T-helper 2 cell treated with Interferon-gamma antibody and Interleukin-4, amounts not matched to agents 5 μg/mL and 100 μg/mL, for 36 hours (primary cell): ENCODE data around the gene OR4D9.
"Not testable (repeated sequence)": the region's sequence is repeated elsewhere in the genome, so short reads cannot be mapped to it uniquely, and the experiment has no call there.

Source experiments
- DNase-seq: peaks from one replicate; pipeline ENCODE4 v3.0.0; 2021; ENCODE audit warnings: low spot score
- H3K27ac Mint-ChIP-seq: one replicate; pipeline ENCODE4 v1.8.0; 2021; ENCODE audit warnings: mild to moderate bottlenecking, mixed read lengths
- H3K27me3 Mint-ChIP-seq: one replicate; pipeline ENCODE4 v1.8.0; 2021; ENCODE audit warnings: low read depth, mixed read lengths
- H3K36me3 Mint-ChIP-seq: one replicate; pipeline ENCODE4 v1.8.0; 2021; ENCODE audit warnings: low read depth, mixed read lengths
- H3K4me1 Mint-ChIP-seq: one replicate; pipeline ENCODE4 v1.8.0; 2021; ENCODE audit warnings: low read depth, mixed read lengths
- H3K4me3 Mint-ChIP-seq: one replicate; pipeline ENCODE4 v1.8.0; 2022; ENCODE audit warnings: mild to moderate bottlenecking, moderate library complexity, mixed read lengths
- H3K9me3 Mint-ChIP-seq: one replicate; pipeline ENCODE4 v1.8.0; 2021; ENCODE audit warnings: mixed read lengths

OR4D9 gene

DNA sequence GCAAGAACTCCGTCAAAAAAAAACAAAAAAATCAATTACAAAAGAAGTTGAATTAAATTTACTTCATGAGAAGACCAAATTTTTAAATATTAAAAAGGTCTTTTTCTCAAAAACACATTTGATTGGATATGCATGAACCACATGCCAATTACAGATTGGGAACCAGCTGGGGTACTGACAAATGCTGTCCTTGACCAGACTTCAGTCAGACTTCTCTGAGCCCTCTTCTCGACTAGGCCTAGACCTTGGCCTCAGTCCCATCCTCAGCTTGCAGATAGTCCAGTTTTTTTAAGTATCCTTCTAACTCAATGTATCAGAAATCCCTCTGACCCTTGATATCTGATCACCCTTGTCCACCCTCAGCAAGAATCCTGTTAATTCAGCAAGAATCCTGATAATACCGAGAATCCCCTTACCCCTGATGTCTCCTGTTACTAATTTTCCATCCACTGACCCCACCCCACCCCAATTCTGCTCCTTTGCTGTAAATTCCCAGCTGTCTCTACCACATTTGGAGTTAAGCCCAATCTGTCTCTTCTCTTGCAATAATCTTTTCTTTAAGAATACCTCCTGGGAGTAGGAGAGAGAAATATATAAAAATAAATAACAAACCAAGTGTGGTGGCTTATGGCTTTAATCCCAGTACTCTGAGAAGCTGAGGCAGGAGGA, 30.9 kb downstream of the OR4D9 start:
- no peaks in the 10 kb centered on the region for H3K9me3 Mint-ChIP-seq
- H3K27me3 Mint-ChIP-seq, result no peaks in the 10 kb centered on the region
- DNase-seq, result no peak
- no peak overlapping the region for H3K27ac Mint-ChIP-seq
- peaks cover 3% of the 10 kb centered on the region for H3K4me1 Mint-ChIP-seq
- H3K36me3 Mint-ChIP-seq, result no peaks in the 10 kb centered on the region
- no peak overlapping the region for H3K4me3 Mint-ChIP-seq

DNA sequence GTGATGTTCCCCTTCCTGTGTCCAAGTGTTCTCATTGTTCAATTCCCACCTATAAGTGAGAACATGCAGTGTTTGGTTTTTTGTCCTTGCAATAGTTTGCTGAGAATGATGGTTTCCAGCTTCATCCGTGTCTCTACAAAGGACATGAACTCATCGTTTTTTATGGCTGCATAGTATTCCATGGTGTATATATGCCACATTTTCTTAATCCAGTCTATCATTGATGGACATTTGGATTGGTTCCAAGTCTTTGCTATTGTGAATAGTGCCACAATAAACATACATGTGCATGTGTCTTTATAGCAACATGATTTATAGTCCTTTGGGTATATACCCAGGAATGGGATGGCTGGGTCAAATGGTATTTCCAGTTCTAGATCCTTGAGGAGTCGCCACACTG, 32.4 kb downstream of the OR4D9 start:
- not testable (repeated sequence) for H3K9me3 Mint-ChIP-seq, H3K27me3 Mint-ChIP-seq, H3K4me3 Mint-ChIP-seq, DNase-seq, H3K27ac Mint-ChIP-seq, H3K36me3 Mint-ChIP-seq, H3K4me1 Mint-ChIP-seq

DNA sequence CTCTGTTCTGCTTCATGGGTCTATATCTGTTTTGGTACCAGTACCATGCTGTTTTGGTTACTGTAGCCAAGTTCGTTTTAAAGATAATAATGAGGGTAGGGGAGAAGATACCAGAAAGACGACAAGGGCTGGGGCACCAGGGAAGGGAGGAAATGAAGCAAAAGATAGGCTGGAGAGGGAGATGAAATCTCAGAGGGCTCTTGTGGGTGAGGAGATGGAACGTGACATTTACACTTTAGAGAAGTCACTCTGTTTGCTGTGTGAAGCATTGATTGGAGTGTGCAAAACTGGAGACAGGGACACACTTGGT, 33.5 kb downstream of the OR4D9 start:
- no peak overlapping the region for H3K4me3 Mint-ChIP-seq
- H3K27ac Mint-ChIP-seq, result no peak overlapping the region

DNA sequence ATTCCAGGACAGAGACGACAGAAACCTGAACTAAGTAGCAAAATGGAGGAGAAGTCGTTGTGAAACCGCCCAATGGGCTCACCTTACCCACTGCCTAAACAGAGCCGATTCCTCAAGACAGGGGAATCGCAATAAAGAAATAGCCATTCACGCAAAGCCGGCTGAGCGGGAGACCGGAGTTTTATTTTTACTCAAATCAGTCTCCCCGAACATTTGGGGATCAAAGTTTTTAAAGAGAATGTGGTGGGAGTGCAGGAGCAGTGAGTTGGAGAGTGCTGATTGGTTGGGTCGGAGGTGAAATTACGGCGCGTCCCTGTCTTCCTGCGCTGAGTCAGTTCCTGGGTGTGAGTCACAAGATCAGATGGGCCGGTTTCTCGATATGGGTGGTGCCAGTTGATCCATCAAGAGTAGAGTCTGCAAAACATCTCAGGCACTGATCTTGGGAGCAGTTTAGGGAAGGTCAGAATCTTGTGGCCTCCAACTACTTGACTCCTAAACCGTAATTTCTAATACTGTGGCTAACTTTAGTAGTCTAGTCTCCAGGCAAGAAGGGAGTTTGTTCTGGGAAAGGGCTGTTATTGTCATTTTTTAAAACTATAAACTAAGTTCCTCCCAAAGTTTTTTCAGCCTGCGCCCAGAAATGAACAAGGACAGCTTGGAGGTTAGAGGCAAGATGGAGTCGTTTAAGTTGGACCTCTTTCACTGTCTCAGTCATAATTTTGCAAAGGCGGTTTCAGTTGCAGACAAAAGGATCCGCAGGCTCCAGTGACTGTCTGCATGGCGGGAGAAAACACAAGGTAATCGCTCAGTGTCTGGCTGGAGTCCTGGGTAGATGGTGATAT, 34.1 kb downstream of the OR4D9 start:
- no peak for DNase-seq
- Mint-ChIP-seq H3K9me3 (no peaks in the 10 kb centered on the region), H3K4me3 (no peak overlapping the region), H3K36me3 (no peaks in the 10 kb centered on the region), H3K27me3 (no peaks in the 10 kb centered on the region), H3K27ac (no peak overlapping the region), H3K4me1 (peaks cover 9% of the 10 kb centered on the region)

More for the DNA sequence above, 33.5 kb downstream of the OR4D9 start:
- Mint-ChIP-seq H3K9me3 (no peaks in the 10 kb centered on the region), H3K27me3 (no peaks in the 10 kb centered on the region), H3K4me1 (peaks cover 9% of the 10 kb centered on the region), H3K36me3 (no peaks in the 10 kb centered on the region)
- DNase-seq, result no peak

DNA sequence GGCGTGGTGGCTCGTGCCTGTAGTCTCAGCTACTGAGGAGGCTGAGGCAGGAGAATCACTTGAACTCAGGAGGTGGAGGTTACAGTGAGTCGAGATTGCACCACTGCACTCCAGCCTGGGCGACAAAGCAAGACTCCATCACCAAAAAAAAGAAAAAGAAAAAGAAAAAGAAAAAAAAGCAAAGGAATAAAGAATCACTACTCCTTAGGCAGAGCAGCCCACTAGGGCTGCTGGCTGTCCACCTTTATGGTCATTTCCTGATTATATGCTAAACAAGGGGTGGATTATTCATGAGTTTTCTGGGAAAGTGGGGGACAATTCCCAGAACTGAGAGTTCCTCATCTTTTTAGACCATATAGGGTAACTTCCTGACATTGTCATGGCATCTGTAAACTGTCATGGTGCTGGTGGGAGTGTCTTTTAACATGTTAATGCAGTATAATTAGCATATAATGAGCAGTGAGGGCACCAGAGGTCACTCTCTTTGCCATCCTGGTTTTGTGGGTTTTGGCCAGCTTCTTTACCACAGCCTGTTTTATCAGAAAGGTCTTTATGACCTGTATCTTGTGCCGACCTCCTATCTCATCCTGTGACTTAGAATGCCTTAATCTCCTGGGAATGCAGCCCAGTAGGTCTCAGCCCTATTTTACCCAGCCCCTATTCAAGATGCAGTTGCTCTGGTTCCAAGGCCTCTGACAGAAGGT, 36.4 kb downstream of the OR4D9 start:
- not testable (repeated sequence) for DNase-seq, H3K9me3 Mint-ChIP-seq, H3K36me3 Mint-ChIP-seq, H3K4me3 Mint-ChIP-seq, H3K27ac Mint-ChIP-seq
- H3K27me3 Mint-ChIP-seq, result peaks cover 13% of the 10 kb centered on the region
- peaks cover 22% of the 10 kb centered on the region for H3K4me1 Mint-ChIP-seq

DNA sequence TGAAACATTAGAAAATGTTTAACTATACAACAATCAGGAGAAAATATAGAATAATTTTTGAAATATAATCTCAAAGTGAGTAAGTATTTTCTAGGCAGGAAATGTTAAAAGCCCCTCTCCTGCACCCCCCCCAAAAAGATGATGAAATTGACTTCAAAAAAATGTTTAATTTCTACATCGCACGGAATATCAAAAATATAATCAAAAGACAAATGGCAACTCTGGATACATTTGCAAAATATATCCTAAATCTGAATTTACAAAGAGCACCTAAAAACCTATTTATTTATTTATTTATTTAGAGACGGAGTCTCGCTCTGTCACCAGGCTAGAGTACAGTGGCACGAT, 36.9 kb downstream of the OR4D9 start:
- Mint-ChIP-seq H3K27me3 (peaks cover 13% of the 10 kb centered on the region), H3K9me3 (no peaks in the 10 kb centered on the region), H3K27ac (no peak overlapping the region), H3K4me3 (no peak overlapping the region), H3K4me1 (peaks cover 22% of the 10 kb centered on the region), H3K36me3 (no peaks in the 10 kb centered on the region)
- no peak for DNase-seq

DNA sequence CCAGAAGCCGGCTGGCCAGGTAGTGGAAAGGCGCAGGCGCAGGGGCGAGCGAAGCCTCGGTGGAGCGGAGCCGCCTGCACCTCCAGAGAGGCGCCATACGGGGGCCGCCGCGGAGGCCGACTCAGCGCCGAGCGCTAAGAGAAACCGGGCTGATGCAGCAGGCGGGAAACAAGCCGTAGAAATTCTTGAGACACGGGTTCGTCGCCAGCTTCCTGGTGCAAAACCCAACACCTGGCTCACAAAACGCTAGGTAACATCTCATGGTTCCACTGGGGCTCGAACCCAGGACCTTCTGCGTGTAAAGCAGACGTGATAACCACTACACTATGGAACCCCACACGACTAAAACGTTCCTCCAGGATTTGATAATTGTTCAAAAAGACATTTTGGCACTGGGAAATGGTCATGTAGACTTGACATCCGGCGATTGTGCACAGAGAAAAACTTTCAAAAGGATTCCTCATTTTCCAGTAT, 39.1 kb downstream of the OR4D9 start:
- Mint-ChIP-seq H3K36me3 (no peaks in the 10 kb centered on the region), H3K4me1 (peaks cover 26% of the 10 kb centered on the region), H3K4me3 (peak overlapping the region; percentile 80), H3K9me3 (no peaks in the 10 kb centered on the region), H3K27me3 (peaks cover 24% of the 10 kb centered on the region), H3K27ac (peak overlapping the region; percentile 94)
- peak; percentile 89 for DNase-seq

DNA sequence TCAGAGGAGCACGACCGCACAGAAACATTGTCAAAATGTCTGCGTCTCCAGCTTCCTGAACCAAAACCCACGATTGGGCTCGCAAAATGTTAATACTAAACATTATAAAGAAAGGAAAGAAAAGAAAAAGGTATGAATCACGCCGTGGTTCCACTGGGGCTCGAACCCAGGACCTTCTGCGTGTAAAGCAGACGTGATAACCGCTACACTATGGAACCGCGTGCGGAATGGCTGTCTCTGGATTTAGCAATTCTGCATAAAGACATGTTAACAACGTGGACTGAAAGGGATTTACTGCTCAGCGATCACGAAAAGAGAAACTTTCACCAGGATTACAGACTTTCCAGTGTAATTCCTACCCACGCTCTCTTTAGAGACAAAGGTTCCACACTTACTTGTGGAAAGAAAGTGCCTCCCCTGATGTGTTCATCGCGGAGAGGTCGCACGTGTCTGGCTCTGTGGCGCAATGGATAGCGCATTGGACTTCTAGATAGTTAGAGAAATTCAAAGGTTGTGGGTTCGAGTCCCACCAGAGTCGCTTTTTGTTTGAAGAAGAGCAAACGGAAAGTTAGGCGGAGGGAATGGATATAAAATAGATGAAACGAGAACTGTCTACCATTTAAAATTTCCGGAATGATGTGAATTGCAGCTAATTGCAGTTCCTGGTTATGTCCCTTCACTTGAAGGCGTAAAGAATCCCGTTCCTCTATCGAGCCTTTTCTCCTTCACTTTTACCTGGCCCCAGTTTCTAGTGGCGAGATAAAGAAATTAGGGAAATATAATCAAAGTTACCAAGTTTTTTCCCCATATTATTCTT, 39.7 kb downstream of the OR4D9 start:
- peak overlapping the region; percentile 80 for H3K4me3 Mint-ChIP-seq
- no peaks in the 10 kb centered on the region for H3K9me3 Mint-ChIP-seq
- peak overlapping the region; percentile 94 for H3K27ac Mint-ChIP-seq
- no peaks in the 10 kb centered on the region for H3K36me3 Mint-ChIP-seq
- H3K4me1 Mint-ChIP-seq, result peaks cover 29% of the 10 kb centered on the region
- peaks cover 30% of the 10 kb centered on the region for H3K27me3 Mint-ChIP-seq
- peak; percentile 78 for DNase-seq

DNA sequence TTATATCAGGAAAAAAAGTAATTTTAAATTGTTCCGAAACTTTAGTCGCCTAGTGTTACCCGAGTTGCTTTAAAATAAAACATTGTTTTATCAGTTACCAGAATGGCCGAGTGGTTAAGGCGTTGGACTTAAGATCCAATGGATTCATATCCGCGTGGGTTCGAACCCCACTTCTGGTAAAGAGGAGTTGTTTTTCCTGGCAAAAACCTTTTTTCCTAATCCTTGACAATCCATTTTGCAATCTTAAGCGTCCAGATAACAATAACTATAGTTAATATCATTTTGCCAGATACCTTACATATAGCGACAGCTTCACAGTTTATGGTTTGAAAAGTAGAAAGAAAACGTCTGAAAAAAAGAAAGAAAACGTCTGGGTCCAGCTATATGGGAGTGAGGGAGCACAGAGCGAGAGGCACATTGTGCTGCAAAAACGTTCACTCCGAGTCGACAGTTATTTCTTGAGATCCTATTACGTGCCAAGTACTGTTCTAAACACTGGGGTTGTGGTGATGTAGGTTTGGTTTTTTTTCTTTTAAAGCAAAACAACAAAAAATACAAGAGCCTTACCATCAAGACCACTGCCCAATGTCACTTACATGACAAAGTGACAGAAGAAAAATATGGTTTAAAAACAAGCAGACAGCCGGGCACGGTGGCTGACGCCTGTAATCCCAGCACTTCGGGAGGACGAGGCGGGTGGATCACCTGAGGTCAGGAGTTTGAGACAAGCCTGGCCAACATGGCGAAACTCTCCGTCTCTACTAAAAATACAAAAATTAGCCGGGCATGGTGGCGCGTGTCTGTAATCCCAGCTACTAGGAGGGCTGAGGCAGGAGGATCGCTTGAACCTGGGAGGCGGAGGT, 40.6 kb downstream of the OR4D9 start:
- Mint-ChIP-seq H3K36me3 (no peaks in the 10 kb centered on the region), H3K27ac (no peak overlapping the region), H3K4me3 (peak overlapping the region; percentile 80), H3K4me1 (peaks cover 35% of the 10 kb centered on the region), H3K27me3 (peaks cover 30% of the 10 kb centered on the region), H3K9me3 (no peaks in the 10 kb centered on the region)
- no peak for DNase-seq

DNA sequence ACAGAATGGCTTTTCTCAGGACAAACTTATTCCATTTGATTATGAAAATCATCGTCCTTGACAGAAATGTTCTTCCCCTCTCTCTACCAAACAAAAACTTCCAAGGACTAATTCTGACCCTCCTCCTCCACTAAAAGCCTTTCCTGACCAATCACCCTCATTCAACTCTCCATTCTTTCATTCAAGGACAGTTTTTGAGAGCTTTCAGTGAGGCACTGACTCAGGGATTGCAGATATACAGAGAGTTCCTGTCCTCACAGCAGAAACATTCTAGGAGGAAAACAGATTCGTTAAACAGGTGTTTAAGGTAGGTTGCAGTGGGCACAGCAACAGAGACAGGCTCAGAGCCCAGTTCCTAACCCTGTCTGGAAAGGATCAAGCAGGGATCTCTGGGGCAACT, 41.5 kb downstream of the OR4D9 start:
- H3K27ac Mint-ChIP-seq, result no peak overlapping the region
- H3K27me3 Mint-ChIP-seq, result peaks cover 34% of the 10 kb centered on the region
- no peaks in the 10 kb centered on the region for H3K9me3 Mint-ChIP-seq
- H3K36me3 Mint-ChIP-seq, result no peaks in the 10 kb centered on the region
- DNase-seq, result no peak
- peaks cover 41% of the 10 kb centered on the region for H3K4me1 Mint-ChIP-seq
- no peak overlapping the region for H3K4me3 Mint-ChIP-seq

DNA sequence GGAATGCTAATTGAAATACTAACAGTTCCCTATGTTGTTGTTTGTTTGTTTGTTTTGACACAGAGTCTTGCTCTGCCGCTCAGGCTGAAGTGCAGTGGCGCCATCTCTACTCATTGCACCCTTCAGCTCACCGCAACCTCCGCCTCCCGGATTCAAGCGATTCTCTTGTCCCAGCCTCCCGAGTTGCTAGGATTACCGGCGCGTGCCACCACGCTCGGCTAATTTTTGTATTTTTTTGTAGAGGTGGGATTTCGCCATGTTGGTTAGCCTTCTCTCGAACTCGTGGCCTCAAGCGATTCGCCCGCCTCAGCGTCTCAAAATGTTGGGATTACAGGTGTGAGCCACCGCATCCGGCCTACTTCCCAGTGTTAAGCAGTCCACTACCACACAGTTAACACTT, 42.0 kb downstream of the OR4D9 start:
- peaks cover 34% of the 10 kb centered on the region for H3K27me3 Mint-ChIP-seq

DNA sequence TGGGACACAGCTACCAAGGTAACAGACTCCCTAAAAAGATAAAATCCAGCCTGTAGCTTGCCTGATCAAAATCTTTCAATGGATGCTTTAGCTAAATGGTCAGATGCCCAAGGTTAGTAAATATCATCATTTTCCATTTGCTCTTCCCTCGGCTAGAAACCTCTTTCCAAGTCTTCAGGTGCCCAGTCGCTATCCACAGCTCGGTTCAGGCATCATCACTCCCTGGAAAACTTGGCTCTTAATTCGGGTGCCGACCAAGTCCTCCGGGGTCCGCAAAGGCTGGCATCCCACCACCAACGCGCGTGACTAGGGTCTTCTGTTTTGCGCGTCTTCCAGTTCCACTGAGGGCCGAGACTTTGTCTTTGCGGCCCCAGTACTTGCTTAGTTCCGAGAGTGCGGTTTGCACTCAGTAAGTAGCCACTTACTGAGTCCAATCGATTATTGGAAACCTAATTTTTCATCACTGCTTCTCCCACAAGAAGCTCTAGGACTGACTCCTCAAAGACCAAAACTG, 44.3 kb downstream of the OR4D9 start:
- DNase-seq, result no peak
- Mint-ChIP-seq H3K4me3 (peak overlapping the region; percentile 89), H3K9me3 (no peaks in the 10 kb centered on the region), H3K27ac (peak overlapping the region; percentile 51), H3K4me1 (peaks cover 42% of the 10 kb centered on the region), H3K27me3 (peaks cover 35% of the 10 kb centered on the region), H3K36me3 (no peaks in the 10 kb centered on the region)

More for the DNA sequence above, 42.0 kb downstream of the OR4D9 start:
- Mint-ChIP-seq H3K9me3 (no peaks in the 10 kb centered on the region), H3K27ac (no peak overlapping the region), H3K4me3 (no peak overlapping the region), H3K4me1 (peaks cover 45% of the 10 kb centered on the region), H3K36me3 (no peaks in the 10 kb centered on the region)
- no peak for DNase-seq
